Activated CD4-positive, alpha-beta T cell treated with anti-CD3 and anti-CD28 coated beads, Interleukin-2, amount 50 U/mL, for 24 hours (primary cell): ENCODE measurements around the gene PHF21A.
A peak's percentile ranks its signal among the peaks of the same experiment; 100 is the strongest.

Source experiments
- DNase-seq, 2 donors: peaks; one replicate each; pipeline ENCODE4 v3.0.0-alpha.2; 2020; ENCODE audit warnings: low read depth in 1 of 2, low spot score in 1 of 2

The PHF21A gene

GRCh38 chr11:45887587-45887986 lies 233.7 kb downstream of the PHF21A start:
- DNase-seq, result no peak

GRCh38 chr11:45886816-45887520 lies 234.3 kb downstream of the PHF21A start:
- no peak for DNase-seq

- DNase-seq, result no peak
Observed at GRCh38 chr11:45885921-45886721, 235.1 kb downstream of the PHF21A start.

- peak; percentile 18 to 21 for DNase-seq
Observed at GRCh38 chr11:45885274-45885920, 235.9 kb downstream of the PHF21A start, which contains the start of gene MAPK8IP1. Gene MAPK8IP1 (plus strand): TSS chr11:45885651. CDS start chr11:45885821, 170 bp downstream.

- no peak for DNase-seq
Observed at GRCh38 chr11:45884596-45885185, 236.6 kb downstream of the PHF21A start.
